HEK293 (cell line): ENCODE results near the gene TEKTIP1.

Source experiments
- EGR2 ChIP-seq: fragments of 450-650 bp; formaldehyde crosslinking; IDR thresholded peaks from 2 replicates; pipeline ENCODE4 v1.5.1; 2016; ENCODE audit warnings: low read depth, missing biosample characterization, missing genetic modification characterization
- FEZF1 ChIP-seq: fragments of 450-650 bp; formaldehyde crosslinking; IDR thresholded peaks from 2 replicates; pipeline ENCODE4 v1.5.1; 2016; ENCODE audit warnings: missing biosample characterization, missing genetic modification characterization
- GLI4 ChIP-seq: fragments of 450-650 bp; formaldehyde crosslinking; IDR thresholded peaks from 2 replicates; pipeline ENCODE4 v1.5.1; 2016; ENCODE audit warnings: missing biosample characterization, missing genetic modification characterization
- HOXD13 ChIP-seq: sonication (generic); formaldehyde crosslinking; IDR thresholded peaks from 2 replicates; pipeline ENCODE4 v1.8.0; 2022; ENCODE audit warnings: missing genetic modification reagents, borderline replicate concordance
- KLF1 ChIP-seq: fragments of 450-650 bp; formaldehyde crosslinking; IDR thresholded peaks from 2 replicates; pipeline ENCODE4 v1.5.1; 2016; ENCODE audit warnings: missing biosample characterization, missing genetic modification characterization
- MEIS1 ChIP-seq: sonication (generic); formaldehyde crosslinking; IDR thresholded peaks from 2 replicates; pipeline ENCODE4 v1.8.1; 2022; ENCODE audit warnings: missing genetic modification reagents, mild to moderate bottlenecking, borderline replicate concordance
- OSR2 ChIP-seq: fragments of 450-650 bp; formaldehyde crosslinking; IDR thresholded peaks from 2 replicates; pipeline ENCODE4 v1.5.1; 2016; ENCODE audit warnings: missing biosample characterization, missing genetic modification characterization
- PRDM1 ChIP-seq: fragments of 450-650 bp; formaldehyde crosslinking; IDR thresholded peaks from 2 replicates; pipeline ENCODE4; 2016; ENCODE audit warnings: missing biosample characterization, missing genetic modification characterization
- RBAK ChIP-seq: fragments of 450-650 bp; formaldehyde crosslinking; IDR thresholded peaks from 2 replicates; pipeline ENCODE4 v1.5.1; 2016; ENCODE audit warnings: missing biosample characterization, missing genetic modification characterization
- ZEB2 ChIP-seq: fragments of 450-650 bp; formaldehyde crosslinking; IDR thresholded peaks from 2 replicates; pipeline ENCODE4 v1.5.1; 2016; ENCODE audit warnings: missing biosample characterization, missing genetic modification characterization
- ZFP41 ChIP-seq: fragments of 450-650 bp; formaldehyde crosslinking; IDR thresholded peaks from 2 replicates; pipeline ENCODE4 v1.5.1; 2016; ENCODE audit warnings: missing biosample characterization, missing genetic modification characterization, borderline replicate concordance
- ZNF114 ChIP-seq: fragments of 450-650 bp; formaldehyde crosslinking; IDR thresholded peaks from 2 replicates; pipeline ENCODE4 v1.5.0; 2017; ENCODE audit warnings: missing biosample characterization, missing genetic modification characterization
- ZNF133 ChIP-seq: fragments of 450-650 bp; formaldehyde crosslinking; IDR thresholded peaks from 2 replicates; pipeline ENCODE4 v1.5.1; 2016; ENCODE audit warnings: missing biosample characterization, missing genetic modification characterization
- ZNF169 ChIP-seq: fragments of 450-650 bp; formaldehyde crosslinking; IDR thresholded peaks from 2 replicates; pipeline ENCODE4 v1.5.1; 2016; ENCODE audit warnings: missing biosample characterization, missing genetic modification characterization
- ZNF175 ChIP-seq: fragments of 450-650 bp; formaldehyde crosslinking; IDR thresholded peaks from 2 replicates; pipeline ENCODE4 v1.5.1; 2016; ENCODE audit warnings: missing biosample characterization, missing genetic modification characterization
- ZNF19 ChIP-seq: fragments of 450-650 bp; formaldehyde crosslinking; IDR thresholded peaks from 2 replicates; pipeline ENCODE4; 2016; ENCODE audit warnings: missing biosample characterization, missing genetic modification characterization, low read depth
- ZNF202 ChIP-seq: fragments of 450-650 bp; formaldehyde crosslinking; IDR thresholded peaks from 2 replicates; pipeline ENCODE4 v1.5.1; 2016; ENCODE audit warnings: missing biosample characterization, missing genetic modification characterization, borderline replicate concordance
- ZNF211 ChIP-seq: fragments of 450-650 bp; formaldehyde crosslinking; IDR thresholded peaks from 2 replicates; pipeline ENCODE4 v1.5.1; 2016; ENCODE audit warnings: low read depth, missing biosample characterization, missing genetic modification characterization
- ZNF221 ChIP-seq: fragments of 450-650 bp; formaldehyde crosslinking; IDR thresholded peaks from 2 replicates; pipeline ENCODE4 v1.5.1; 2017; ENCODE audit warnings: missing biosample characterization, missing genetic modification characterization, borderline replicate concordance
- ZNF350 ChIP-seq: fragments of 450-650 bp; formaldehyde crosslinking; IDR thresholded peaks from 2 replicates; pipeline ENCODE4 v1.5.0; 2017; ENCODE audit warnings: missing biosample characterization, mild to moderate bottlenecking, missing genetic modification characterization
- ZNF366 ChIP-seq: fragments of 450-650 bp; formaldehyde crosslinking; conservative IDR thresholded peaks from 2 replicates; pipeline ENCODE4 v1.5.1; 2016; ENCODE audit warnings: missing biosample characterization, missing genetic modification characterization
- ZNF433 ChIP-seq: fragments of 450-650 bp; formaldehyde crosslinking; IDR thresholded peaks from 2 replicates; pipeline ENCODE4 v1.5.1; 2016; ENCODE audit warnings: missing biosample characterization, missing genetic modification characterization, low read depth
- ZNF48 ChIP-seq: fragments of 450-650 bp; formaldehyde crosslinking; IDR thresholded peaks from 2 replicates; pipeline ENCODE4 v1.5.1; 2016; ENCODE audit warnings: missing biosample characterization, missing genetic modification characterization
- ZNF549 ChIP-seq: fragments of 450-650 bp; IDR thresholded peaks from 2 replicates; pipeline ENCODE4 v1.5.1; 2018; ENCODE audit warnings: missing biosample characterization, missing genetic modification characterization, mild to moderate bottlenecking, inconsistent platforms, moderate library complexity
- ZNF585B ChIP-seq: fragments of 450-650 bp; formaldehyde crosslinking; IDR thresholded peaks from 2 replicates; pipeline ENCODE4 v1.5.1; 2016; ENCODE audit warnings: missing biosample characterization, missing genetic modification characterization
- ZNF600 ChIP-seq: fragments of 450-650 bp; formaldehyde crosslinking; IDR thresholded peaks from 2 replicates; pipeline ENCODE4 v1.5.1; 2016; ENCODE audit warnings: missing biosample characterization, missing genetic modification characterization
- ZNF621 ChIP-seq: fragments of 450-650 bp; formaldehyde crosslinking; IDR thresholded peaks from 2 replicates; pipeline ENCODE4 v1.5.1; 2017; ENCODE audit warnings: missing biosample characterization, missing genetic modification characterization
- ZNF624 ChIP-seq: fragments of 450-650 bp; formaldehyde crosslinking; IDR thresholded peaks from 2 replicates; pipeline ENCODE4 v1.5.1; 2017; ENCODE audit warnings: missing biosample characterization, missing genetic modification characterization
- ZNF626 ChIP-seq: fragments of 450-650 bp; sonication (Bioruptor Pico); formaldehyde crosslinking; IDR thresholded peaks from 2 replicates; pipeline ENCODE4 v1.5.1; 2018; ENCODE audit warnings: missing biosample characterization, missing genetic modification characterization, inconsistent platforms
- ZNF658 ChIP-seq: fragments of 450-650 bp; formaldehyde crosslinking; IDR thresholded peaks from 2 replicates; pipeline ENCODE4; 2016; ENCODE audit warnings: missing biosample characterization, missing genetic modification characterization
- ZNF670 ChIP-seq: fragments of 450-650 bp; formaldehyde crosslinking; IDR thresholded peaks from 2 replicates; pipeline ENCODE4 v1.5.1; 2016; ENCODE audit warnings: missing biosample characterization, missing genetic modification characterization, low read depth
- ZNF76 ChIP-seq: fragments of 450-650 bp; formaldehyde crosslinking; IDR thresholded peaks from 2 replicates; pipeline ENCODE4; 2016; ENCODE audit warnings: low read depth, missing biosample characterization, missing genetic modification characterization, borderline replicate concordance
- ZXDB ChIP-seq: fragments of 450-650 bp; formaldehyde crosslinking; IDR thresholded peaks from 2 replicates; pipeline ENCODE4 v1.5.1; 2016; ENCODE audit warnings: missing biosample characterization, missing genetic modification characterization
- TF ChIP-seq, protein P1 (sequence below): fragments of 450-650 bp; formaldehyde crosslinking; IDR thresholded peaks from 2 replicates; pipeline ENCODE4 v1.5.1; 2016; ENCODE audit warnings: missing biosample characterization, missing genetic modification characterization
- TF ChIP-seq, protein P2 (sequence below): fragments of 450-650 bp; formaldehyde crosslinking; IDR thresholded peaks from 2 replicates; pipeline ENCODE4 v1.5.1; 2016; ENCODE audit warnings: missing biosample characterization, missing genetic modification characterization
- TF ChIP-seq, protein P3 (sequence below): fragments of 450-650 bp; IDR thresholded peaks from 2 replicates; pipeline ENCODE4 v1.5.1; 2018; ENCODE audit warnings: missing biosample characterization, mild to moderate bottlenecking, missing genetic modification characterization
- TF ChIP-seq, protein P4 (sequence below): fragments of 450-650 bp; formaldehyde crosslinking; IDR thresholded peaks from 2 replicates; pipeline ENCODE4 v1.5.1; 2016; ENCODE audit warnings: missing biosample characterization, missing genetic modification characterization
- TF ChIP-seq, protein P5 (sequence below): fragments of 450-650 bp; formaldehyde crosslinking; IDR thresholded peaks from 2 replicates; pipeline ENCODE4 v1.5.1; 2016; ENCODE audit warnings: missing biosample characterization, missing genetic modification characterization

Gene TEKTIP1

DNA sequence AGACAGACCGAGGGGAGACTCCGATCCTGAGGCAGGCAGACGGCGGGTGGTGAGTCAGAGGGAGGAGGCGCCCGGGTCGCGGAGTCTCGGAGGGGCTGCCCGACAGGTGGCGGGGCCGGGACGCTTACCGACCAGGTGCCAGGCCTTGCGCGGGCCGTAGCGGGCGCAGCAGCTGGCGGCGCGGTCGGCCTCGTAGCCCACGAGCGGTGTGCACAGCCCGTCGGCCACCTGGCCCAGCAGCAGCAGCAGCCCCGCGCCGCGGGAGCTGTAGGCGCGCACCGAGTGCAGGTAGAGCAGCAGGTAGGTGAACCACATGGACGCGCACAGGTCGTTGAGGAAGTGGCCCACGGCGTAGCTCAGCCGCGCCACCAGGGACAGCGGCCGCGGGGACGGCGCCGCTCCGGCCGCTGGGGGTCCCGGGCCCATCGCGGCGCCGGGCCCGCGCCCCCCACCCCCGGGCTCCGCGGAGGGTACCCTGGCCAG lies 18.0 kb downstream of the TEKTIP1 start (continued):
- TF ChIP-seq ZNF114 (tag by site-specific recombination) (no peak), ZNF19 (tag by site-specific recombination) (no peak), ZNF433 (tag by site-specific recombination) (no peak), ZNF624 (tag by site-specific recombination) (no peak), ZNF76 (peak; percentile 5; the same call in 1 of the 2 replicates), ZNF211 (tag by site-specific recombination) (no peak), KLF1 (tag by site-specific recombination) (no peak), ZEB2 (tag by site-specific recombination) (peak; percentile 37; the same call in 1 of the 2 replicates), ZNF221 (tag by site-specific recombination) (no peak), ZNF169 (no peak), ZNF549 (tag by site-specific recombination) (no peak), ZFP41 (tag by site-specific recombination) (no peak), ZXDB (tag by site-specific recombination) (no peak), PRDM1 (tag by site-specific recombination) (no peak), EGR2 (no peak), ZNF350 (tag by site-specific recombination) (no peak), RBAK (no peak), ZNF133 (tag by site-specific recombination) (no peak), ZNF670 (tag by site-specific recombination) (no peak), GLI4 (tag by site-specific recombination) (no peak), ZNF621 (tag by site-specific recombination) (no peak), FEZF1 (tag by site-specific recombination) (no peak), ZNF366 (tag by site-specific recombination) (no peak), ZNF658 (tag by site-specific recombination) (no peak), ZNF175 (tag by site-specific recombination) (no peak), HOXD13 (CRISPR knock-in tag) (no peak), ZNF48 (tag by site-specific recombination) (no peak), ZNF600 (tag by site-specific recombination) (no peak), OSR2 (tag by site-specific recombination) (no peak), MEIS1 (no peak), ZNF585B (no peak), ZNF626 (no peak), ZNF202 (tag by site-specific recombination) (no peak)
- TF ChIP-seq, protein P1, sequence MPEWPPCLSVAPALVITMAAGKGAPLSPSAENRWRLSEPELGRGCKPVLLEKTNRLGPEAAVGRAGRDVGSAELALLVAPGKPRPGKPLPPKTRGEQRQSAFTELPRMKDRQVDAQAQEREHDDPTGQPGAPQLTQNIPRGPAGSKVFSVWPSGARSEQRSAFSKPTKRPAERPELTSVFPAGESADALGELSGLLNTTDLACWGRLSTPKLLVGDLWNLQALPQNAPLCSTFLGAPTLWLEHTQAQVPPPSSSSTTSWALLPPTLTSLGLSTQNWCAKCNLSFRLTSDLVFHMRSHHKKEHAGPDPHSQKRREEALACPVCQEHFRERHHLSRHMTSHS (tag by site-specific recombination), result no peak
- TF ChIP-seq, protein P2, sequence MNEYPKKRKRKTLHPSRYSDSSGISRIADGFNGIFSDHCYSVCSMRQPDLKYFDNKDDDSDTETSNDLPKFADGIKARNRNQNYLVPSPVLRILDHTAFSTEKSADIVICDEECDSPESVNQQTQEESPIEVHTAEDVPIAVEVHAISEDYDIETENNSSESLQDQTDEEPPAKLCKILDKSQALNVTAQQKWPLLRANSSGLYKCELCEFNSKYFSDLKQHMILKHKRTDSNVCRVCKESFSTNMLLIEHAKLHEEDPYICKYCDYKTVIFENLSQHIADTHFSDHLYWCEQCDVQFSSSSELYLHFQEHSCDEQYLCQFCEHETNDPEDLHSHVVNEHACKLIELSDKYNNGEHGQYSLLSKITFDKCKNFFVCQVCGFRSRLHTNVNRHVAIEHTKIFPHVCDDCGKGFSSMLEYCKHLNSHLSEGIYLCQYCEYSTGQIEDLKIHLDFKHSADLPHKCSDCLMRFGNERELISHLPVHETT (tag by site-specific recombination), result no peak
- TF ChIP-seq, protein P3, sequence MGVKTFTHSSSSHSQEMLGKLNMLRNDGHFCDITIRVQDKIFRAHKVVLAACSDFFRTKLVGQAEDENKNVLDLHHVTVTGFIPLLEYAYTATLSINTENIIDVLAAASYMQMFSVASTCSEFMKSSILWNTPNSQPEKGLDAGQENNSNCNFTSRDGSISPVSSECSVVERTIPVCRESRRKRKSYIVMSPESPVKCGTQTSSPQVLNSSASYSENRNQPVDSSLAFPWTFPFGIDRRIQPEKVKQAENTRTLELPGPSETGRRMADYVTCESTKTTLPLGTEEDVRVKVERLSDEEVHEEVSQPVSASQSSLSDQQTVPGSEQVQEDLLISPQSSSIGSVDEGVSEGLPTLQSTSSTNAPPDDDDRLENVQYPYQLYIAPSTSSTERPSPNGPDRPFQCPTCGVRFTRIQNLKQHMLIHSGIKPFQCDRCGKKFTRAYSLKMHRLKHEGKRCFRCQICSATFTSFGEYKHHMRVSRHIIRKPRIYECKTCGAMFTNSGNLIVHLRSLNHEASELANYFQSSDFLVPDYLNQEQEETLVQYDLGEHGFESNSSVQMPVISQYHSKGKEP (tag by site-specific recombination), result no peak
- TF ChIP-seq, protein P4, sequence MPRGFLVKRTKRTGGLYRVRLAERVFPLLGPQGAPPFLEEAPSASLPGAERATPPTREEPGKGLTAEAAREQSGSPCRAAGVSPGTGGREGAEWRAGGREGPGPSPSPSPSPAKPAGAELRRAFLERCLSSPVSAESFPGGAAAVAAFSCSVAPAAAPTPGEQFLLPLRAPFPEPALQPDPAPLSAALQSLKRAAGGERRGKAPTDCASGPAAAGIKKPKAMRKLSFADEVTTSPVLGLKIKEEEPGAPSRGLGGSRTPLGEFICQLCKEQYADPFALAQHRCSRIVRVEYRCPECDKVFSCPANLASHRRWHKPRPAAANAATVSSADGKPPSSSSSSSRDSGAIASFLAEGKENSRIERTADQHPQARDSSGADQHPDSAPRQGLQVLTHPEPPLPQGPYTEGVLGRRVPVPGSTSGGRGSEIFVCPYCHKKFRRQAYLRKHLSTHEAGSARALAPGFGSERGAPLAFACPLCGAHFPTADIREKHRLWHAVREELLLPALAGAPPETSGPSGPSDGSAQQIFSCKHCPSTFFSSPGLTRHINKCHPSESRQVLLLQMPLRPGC, result no peak
- TF ChIP-seq, protein P5, sequence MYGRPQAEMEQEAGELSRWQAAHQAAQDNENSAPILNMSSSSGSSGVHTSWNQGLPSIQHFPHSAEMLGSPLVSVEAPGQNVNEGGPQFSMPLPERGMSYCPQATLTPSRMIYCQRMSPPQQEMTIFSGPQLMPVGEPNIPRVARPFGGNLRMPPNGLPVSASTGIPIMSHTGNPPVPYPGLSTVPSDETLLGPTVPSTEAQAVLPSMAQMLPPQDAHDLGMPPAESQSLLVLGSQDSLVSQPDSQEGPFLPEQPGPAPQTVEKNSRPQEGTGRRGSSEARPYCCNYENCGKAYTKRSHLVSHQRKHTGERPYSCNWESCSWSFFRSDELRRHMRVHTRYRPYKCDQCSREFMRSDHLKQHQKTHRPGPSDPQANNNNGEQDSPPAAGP (tag by site-specific recombination), result no peak
